HG03159 (cell line): Measurements from ENCODE around the gene HEYL.

Source experiments
- ATAC-seq: cut with Tn5 transposase; IDR thresholded peaks from one replicate; pipeline ENCODE4 v1.9.1; 2021; ENCODE audit warnings: mild to moderate bottlenecking, moderate library complexity; ENCODE audit not compliant: unreplicated experiment

The HEYL gene

GRCh38 chr1:39642796-39643195 lies 3.4 kb upstream of the HEYL start:
- no peak for ATAC-seq

- no peak for ATAC-seq
These were observed 1.4 kb upstream of the HEYL start for GRCh38 chr1:39640861-39641260.

- no peak for ATAC-seq
These were observed 508 bp downstream of the HEYL start for GRCh38 chr1:39638965-39639304.

GRCh38 chr1:39637361-39637760 lies 2.1 kb downstream of the HEYL start:
- ATAC-seq: no peak

GRCh38 chr1:39635871-39636210 lies 3.6 kb downstream of the HEYL start:
- no peak for ATAC-seq

- ATAC-seq: no peak
These were observed 4.1 kb downstream of the HEYL start for GRCh38 chr1:39635205-39635870.

GRCh38 chr1:39633422-39633821 lies 6.0 kb downstream of the HEYL start:
- ATAC-seq: no peak

- ATAC-seq: no peak
These were observed 6.6 kb downstream of the HEYL start for GRCh38 chr1:39632682-39633417.

- no peak for ATAC-seq
These were observed 7.1 kb downstream of the HEYL start for GRCh38 chr1:39632323-39632681.

GRCh38 chr1:39631361-39632322 lies 7.8 kb downstream of the HEYL start:
- ATAC-seq: no peak

GRCh38 chr1:39628807-39629350 lies 10.6 kb downstream of the HEYL start:
- no peak for ATAC-seq

GRCh38 chr1:39626646-39627045 lies 12.8 kb downstream of the HEYL start:
- ATAC-seq: no peak

- ATAC-seq: no peak
These were observed 13.8 kb downstream of the HEYL start for GRCh38 chr1:39625462-39626273.

GRCh38 chr1:39625009-39625408 lies 14.4 kb downstream of the HEYL start:
- no peak for ATAC-seq

GRCh38 chr1:39623053-39623452 lies 16.4 kb downstream of the HEYL start:
- no peak for ATAC-seq

- ATAC-seq: no peak
These were observed 17.0 kb downstream of the HEYL start for GRCh38 chr1:39622427-39622826.

- ATAC-seq: no peak
These were observed 18.7 kb downstream of the HEYL start for GRCh38 chr1:39620659-39621165.

GRCh38 chr1:39617488-39618049 lies 21.9 kb downstream of the HEYL start:
- no peak for ATAC-seq

- ATAC-seq: no peak
These were observed 24.3 kb downstream of the HEYL start for GRCh38 chr1:39615086-39615673.

GRCh38 chr1:39614488-39614887 lies 25.0 kb downstream of the HEYL start:
- ATAC-seq: no peak
